CD4-positive, alpha-beta T cell treated with Interleukin-2 at 100 ng/mL for 4 hours (primary cell): Measurements from ENCODE around the gene GMNN.
"Not testable (repeated sequence)": the region's sequence is repeated elsewhere in the genome, so short reads cannot be mapped to it uniquely, and the experiment has no call there.

ENCODE experiments used
- DNase-seq: peaks from one replicate; pipeline ENCODE4 v3.0.0-alpha.2; 2020; ENCODE audit warnings: low spot score

The GMNN gene

DNA sequence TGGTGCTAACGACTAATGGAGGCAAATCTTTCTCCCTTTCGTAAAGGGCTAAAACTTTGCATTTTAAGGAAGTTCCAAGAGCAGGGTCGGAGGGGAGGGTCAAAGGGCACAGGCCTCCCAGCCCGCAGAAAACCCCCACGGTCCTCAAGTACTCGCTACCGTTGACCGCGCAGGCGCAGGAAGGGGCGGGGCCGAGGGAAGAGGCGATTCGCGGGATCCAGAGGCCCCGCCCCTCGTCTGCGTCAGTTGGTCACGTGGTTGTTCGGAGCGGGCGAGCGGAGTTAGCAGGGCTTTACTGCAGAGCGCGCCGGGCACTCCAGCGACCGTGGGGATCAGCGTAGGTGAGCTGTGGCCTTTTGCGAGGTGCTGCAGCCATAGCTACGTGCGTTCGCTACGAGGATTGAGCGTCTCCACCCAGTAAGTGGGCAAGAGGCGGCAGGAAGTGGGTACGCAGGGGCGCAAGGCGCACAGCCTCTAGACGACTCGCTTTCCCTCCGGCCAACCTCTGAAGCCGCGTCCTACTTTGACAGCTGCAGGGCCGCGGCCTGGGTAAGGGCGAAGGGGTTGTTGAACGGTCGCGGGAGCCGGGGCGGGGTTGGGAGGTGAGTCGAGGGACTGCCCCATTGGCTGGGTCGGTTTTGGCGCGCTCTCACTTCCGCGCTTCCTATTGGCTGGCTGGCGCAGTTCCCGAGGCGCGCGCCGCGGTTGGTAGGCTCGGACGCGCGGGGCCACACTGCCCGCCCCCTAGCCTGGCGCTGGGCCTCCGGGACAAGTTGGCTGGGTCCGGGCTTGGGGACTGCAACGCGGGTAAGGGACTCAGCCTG lies at the start of gene GMNN:
Gene GMNN (plus strand): TSS at position 242 of the 824 bp plus-strand sequence. CDS start 2,310 bp downstream, outside the sequence.
- DNase-seq = peak; percentile 96

DNA sequence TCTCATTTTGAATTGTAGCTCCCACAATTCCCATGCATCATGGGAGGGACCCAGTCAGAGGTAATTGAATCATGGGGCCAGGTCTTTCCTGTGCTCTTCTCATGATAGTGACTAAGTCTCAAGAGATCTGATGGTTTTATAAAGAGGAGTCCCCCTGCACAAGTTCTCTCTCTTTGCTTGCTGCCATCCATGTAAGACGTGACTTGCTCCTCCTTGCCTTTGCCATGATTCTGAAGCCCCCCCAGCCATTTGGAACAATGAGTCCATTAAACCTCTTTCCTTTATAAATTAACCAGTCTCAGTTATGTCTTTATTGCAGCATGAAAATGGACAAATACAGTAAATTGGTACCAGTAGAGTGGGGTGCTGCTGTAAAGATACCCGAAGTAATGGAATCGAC lies 44.1 kb upstream of the GMNN start:
- not testable (repeated sequence) for DNase-seq

DNA sequence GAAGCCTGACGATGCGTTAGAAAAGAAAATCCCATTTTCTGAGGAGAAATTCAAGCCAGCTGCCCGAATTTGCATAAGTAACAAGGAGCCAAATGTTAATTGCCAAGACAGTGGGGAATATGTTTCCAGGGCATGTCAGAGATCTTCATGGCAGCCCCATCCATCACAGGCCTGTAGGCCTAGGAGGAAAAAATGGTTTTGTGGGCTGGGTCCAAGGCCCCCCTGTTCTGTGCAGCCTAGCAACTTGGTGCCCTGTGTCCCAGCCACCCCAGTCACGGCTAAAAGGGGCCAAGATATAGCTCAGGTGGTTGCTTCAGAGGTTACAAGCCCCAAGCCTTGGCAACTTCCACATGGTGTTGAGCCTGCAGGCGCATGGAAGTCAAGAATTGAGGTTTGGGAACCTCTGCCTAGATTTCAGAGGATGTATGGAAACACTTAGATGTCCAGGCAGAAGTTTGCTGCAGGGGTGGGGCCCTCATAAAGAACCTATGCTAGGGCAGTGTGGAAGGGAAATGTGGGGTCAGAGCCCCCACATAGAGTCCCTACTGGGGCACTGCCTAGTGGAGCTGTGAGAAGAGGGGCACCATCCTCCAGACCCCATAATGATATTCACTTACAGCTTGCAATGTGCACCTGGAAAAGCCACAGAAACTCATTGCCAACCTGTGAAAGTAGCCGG lies 43.1 kb upstream of the GMNN start:
- not testable (repeated sequence) for DNase-seq

DNA sequence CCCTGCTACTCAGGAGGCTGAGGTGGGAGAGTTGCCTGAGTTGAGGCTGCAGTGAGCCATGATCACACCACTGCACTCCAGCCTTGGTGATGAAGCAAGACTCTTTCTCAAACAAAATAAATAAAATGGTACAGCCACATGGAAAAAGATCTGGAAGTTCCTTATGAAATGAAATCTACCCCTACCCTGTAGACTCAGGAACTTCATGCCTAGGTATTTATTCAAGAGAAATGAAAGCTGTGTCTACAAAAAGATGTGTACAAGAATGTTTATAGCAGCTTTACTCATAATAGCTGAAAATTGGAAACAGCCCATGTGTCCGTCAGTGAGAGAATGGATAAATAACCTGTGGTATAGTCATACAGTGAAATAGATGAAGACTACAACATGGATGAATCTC lies 40.6 kb upstream of the GMNN start:
- no peak for DNase-seq

DNA sequence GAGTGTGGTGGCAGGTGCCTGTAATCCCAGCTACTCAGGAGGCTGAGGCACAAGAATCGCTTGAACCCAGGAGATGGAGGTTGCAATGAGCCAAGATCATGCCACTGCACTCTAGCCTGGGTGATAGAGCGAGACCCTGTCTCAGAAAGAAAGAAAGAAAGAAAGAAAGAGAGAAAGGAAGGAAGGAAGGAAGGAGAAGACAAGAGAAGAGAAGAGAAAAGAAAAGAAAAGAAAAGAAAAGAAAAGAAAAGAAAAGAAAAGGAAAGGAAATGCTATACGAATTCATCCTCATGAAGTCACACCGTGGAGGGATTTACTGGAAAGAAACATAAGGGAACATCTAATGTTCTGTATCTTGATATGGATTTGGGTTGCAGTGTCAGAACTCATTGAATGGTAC lies 40.0 kb upstream of the GMNN start:
- not testable (repeated sequence) for DNase-seq

DNA sequence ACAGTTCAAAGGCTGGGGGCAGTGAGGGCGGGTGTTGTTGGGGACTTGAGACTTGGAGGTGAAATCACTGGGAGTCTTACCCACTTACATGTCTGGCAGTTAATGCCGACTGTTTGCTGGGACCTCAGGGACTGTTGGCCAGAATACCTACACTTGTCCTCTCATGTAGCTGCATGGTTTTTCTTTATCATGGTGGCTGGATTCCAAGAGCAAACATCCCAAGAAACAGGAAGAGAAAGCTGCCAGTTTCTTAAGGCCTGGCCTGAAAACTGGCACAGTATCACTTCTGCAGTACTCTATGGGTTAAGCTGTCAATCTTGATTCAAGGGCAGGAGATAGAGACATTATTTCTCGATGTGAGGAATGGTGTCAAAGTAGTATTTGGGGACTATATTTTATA lies 36.0 kb upstream of the GMNN start:
- DNase-seq = no peak

DNA sequence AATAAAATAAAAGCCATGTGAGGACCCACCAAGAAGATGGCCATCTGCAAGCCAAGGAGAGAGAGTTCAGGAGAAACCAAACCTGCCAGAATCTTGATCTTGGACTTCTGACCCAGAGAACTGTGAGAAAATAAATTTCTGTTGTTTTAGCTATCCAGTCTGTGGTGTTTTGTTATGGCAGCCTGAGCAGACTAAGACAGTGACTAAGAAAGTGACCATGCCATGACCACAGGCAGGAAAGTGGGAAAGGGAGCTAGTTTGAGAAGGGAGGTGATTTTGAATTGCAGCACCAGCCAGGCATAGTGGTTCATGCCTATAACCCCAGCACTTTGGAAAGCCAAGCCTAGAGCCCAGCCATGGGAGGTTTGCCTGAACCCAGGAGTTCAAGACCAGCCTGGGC lies 33.9 kb upstream of the GMNN start:
- DNase-seq = no peak

DNA sequence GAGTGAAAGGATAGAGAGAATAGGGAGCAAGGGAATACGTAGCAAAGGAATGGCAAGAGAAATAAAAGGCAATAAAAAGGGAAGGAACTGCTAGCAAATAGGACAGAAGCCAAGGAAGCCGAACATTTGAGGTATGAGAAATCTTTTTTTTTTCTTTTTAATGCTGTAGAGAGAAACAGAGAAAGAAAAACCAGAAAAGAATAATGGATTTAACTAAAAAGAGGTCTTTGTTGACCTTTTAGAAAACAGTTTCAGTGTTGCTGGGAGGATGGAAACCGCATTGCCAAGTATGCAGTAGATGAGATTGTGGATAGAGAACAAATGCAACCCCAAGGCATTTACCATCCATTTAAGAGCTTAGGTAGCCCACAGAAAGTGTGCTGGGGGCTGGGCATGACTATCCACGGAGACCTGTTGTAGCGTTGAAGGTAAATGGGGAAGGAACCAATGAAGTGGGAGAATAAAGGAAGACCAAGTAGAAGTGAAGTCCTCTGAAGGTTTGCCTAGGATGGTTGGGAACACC lies 32.5 kb upstream of the GMNN start:
- no peak for DNase-seq

DNA sequence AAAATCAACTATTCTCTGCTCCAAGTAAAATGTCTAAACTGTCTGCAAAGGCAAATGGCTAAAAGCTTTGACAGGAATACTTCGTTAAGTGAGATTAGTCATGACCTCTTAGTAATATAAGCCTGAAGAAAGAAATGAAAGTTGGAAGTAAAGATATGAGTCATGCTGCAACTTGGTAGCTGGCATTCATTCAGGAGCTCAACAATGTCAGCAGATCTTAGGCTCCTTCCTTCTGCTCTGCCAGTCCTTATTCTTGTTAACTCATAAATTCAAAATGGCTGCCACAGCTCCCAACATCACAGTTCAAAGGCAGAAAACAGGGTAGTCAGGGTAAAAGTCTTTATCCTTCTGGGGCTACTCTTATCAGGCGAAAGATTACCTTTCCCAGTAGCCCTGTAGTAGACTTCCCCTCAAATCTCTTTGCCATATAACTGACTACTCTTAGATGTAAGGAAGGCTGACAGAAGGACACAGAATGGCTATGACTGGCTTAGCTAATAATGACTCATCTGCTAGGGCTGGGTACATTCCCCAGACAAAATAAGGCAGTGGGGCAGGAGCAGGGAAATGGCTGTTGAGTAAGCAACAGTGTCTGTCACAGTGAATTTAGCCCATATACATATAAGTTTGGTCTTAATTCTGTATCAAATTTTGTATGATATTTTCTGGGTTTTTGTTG lies 31.3 kb upstream of the GMNN start:
- peak; percentile 15 for DNase-seq

DNA sequence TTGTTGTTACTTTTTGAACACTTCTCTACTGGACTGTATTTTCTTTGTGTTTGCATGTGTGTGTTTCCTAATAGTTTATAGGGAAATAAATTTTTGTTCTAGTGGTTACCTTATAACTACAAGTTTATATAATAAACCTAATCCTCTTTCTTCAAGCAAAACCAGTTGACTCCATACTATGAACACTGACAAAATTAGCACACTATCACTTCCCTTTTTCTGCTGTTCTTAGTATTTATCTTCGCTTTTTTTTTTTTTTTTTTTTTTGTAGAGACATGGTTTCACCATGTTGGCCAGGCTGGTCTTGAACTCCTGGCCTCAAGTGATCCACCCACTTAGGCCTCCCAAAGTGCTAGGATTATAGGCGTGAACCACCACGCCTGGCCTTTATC lies 30.8 kb upstream of the GMNN start:
- no peak for DNase-seq

DNA sequence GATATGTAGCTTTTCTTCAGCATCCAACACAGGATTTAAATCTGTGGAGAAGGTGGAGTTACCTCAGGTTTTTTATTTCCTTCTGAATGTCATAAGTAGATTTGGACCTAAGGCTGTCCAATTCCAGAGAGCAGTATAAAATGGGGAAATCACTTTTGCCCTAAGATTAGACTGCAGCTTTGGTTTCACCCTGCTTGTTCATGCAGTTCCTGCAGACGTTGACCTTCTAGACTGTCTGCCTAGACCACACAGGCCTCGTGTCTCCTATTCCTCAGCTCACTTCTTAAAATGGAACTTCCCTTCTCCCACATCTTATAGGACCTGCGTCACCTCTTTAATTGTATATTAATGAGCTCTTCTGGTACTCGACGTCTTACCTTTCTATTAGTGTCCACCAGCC lies 29.8 kb upstream of the GMNN start:
- DNase-seq = peak; percentile 1

DNA sequence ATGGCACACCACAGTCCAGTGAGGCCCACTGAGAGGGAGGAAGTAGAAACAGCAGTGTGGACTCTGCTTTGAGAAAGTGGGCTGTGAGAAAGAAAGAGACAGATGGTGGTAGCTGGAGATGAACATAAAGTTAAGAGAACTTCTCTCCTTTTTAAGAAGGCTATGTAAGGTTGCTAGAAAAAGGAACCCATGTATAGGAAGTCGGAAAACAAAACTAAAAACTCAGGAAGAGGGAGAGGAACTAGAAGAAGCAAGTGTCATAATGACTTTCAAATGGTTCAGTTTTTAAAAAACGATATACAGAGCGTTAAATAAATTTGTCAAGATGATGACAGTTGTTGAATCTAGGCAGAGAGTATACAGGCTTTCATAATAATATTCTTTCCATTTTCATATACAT lies 25.4 kb upstream of the GMNN start:
- DNase-seq = no peak

DNA sequence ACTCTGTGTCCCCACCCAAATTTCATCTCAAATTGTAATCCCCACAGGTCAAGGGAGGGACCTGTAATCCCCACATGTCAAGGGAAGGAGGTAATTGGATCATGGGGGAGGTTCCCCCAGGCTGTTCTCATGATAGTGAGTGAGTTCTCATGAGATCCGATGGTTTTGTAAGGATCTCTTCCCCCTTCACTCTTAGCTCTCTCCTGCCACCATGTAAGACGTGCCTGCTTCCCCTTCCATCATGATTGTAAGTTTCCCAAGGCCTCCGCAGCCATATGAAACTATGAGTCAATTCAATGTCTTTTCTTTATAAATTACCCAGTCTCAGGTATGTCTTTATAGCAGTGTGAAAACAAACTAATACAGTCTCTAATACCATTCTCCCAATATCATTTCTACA lies 23.9 kb upstream of the GMNN start:
- DNase-seq = not testable (repeated sequence)

DNA sequence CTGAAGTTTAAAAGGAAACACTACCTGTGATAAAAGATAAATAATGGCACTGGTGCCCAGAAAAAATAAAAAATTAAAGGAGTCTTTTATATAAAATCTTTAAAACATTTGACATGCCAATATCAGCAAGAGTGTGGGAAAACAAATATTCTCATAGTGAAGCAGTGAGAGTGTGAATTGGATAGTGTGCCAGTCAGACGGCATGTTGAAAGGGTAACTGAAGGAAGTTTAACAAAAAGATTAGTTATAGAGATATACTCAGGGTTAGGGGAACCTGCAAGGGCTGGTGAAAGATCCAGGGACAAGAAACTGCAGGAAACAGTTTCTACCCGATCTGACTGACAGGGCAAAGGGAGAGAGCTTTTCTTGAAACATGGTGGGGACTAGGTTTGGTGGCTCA lies 22.2 kb upstream of the GMNN start:
- no peak for DNase-seq

DNA sequence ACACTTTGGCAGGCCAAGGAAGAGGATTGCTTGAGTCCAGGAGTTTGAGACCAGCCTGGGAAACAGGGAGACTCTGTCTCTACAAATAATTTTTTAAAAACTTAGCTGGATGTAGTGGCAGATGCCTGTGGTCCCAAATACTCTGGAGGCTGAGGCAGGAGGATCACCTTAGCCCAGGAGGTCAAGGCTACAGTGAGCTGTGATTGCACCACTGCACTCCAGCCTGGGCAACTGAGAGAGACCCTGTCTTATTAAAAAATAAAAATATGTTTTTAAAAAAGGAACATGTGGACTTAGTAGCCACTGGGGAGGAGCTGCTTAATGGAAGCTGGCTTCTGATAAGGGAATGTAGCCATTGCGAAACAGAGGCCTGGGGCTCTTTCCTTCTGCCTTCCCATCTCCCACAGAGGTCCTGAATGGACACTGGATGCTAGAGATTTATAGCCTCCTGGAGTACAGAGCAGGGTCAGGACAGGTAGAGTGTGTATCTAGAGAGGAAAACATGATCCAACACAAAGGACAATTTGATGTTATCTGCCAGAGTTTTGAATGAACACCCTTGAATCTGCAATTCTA lies 21.7 kb upstream of the GMNN start:
- DNase-seq = no peak

DNA sequence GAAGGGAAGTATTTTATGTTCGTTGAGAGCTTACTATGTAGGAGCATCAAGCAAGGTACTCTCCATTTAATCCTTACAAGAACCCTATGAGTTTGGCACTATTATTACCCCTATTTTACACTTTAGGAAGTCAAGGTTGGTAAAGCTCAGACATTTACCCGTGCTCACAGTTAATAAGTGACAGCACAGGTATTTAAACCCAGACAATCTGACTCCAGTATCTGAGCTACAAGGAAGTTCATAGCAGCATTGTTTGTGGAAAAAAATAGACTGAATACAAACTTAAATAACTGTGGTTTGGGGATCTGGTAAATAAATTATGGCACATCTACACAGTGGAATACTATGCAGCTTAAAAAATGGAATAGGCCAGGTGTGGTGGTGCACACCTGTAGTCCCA lies 21.2 kb upstream of the GMNN start:
- no peak for DNase-seq

DNA sequence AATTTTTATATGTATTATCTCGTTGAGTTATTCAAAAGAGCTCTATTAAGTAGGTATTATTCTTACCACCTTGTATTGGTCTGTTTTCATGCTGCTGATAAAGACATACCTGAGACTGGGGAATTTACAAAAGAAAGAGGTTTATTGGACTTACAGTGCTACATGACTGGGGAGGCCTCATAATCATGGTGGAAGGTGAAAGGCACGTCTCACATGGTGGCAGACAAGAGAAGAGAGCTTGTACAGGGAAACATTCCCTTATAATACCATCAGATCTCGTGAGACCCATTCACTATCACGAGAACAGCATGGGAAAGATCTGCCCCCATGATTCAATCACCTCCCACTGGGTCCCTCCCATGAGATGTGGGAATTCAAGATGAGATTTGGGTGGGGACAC lies 20.4 kb upstream of the GMNN start:
- not testable (repeated sequence) for DNase-seq

DNA sequence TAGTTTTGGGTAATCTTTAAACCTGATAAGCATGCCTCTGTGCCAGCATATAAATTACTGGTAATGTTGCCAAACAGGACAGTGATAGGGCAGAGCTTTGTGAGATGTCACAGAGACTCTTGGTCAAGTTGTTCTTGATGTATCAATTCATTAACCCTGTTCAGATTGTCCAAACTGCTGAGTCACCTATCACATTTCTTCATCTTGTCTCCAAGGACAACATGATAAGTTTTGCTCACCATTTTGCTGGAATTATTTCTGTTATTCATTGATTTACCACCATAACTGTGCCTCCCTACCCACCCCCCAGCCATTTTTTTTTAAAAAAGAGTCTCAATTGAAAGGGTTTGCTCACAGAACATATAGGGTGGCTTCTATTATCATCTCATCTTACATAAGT lies 19.5 kb upstream of the GMNN start:
- DNase-seq = no peak

DNA sequence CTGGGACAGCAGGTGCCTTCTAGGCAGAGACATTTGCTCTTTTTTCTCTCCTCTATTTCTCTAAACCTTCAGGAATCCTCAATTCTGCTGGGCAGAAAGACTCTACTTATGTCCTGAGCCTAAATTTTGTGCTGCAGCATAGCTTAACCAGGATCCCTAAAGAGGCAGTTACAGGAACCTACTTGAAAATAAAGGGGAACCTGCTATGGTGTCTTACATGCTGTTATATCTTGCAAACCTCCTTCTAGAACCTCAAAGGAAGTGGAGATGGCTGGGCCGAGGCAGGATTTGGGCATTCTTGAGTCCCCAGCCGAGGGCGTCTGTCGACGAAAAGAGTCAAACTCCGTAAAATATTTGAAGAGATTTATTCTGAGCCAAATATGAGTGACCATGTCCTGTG lies 17.1 kb upstream of the GMNN start:
- no peak for DNase-seq

DNA sequence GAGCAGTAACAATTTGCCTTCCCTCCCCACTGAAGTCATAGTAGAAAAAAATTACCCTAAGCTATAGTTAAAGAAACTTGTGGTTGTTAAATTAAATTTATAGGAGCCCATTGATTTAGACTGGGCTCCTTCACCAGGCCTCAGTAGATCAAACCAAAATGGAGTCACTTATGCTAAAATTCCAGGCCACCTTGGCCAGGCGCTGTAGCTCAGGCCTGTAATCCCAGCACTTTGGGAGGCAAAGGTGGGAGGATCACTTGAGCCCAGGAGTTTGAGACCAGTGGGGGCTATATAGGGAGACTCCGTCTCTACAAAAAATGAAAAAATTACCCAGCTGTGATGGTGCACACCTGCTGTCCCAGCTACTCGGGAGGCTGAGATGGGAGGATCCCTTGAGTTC lies 15.0 kb upstream of the GMNN start:
- DNase-seq = no peak

DNA sequence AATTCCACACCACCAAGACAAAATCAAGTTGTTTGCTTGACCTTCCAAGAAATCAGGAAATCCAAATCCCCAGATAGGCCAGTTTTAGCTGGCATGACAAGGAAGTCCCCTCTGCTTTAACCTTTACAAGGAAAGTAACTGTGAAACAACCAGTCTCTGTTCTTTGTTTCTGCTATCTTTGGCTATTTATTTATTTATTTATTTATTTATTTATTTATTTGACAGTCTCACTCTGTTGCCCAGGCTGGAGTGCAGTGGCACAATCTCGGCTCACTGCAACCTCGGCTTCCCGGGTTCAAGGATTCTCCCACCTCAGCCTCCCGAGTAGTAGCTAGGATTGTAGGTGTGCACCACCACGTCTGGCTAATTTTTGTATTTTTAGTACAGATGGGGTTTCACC lies 14.5 kb upstream of the GMNN start:
- DNase-seq = no peak

DNA sequence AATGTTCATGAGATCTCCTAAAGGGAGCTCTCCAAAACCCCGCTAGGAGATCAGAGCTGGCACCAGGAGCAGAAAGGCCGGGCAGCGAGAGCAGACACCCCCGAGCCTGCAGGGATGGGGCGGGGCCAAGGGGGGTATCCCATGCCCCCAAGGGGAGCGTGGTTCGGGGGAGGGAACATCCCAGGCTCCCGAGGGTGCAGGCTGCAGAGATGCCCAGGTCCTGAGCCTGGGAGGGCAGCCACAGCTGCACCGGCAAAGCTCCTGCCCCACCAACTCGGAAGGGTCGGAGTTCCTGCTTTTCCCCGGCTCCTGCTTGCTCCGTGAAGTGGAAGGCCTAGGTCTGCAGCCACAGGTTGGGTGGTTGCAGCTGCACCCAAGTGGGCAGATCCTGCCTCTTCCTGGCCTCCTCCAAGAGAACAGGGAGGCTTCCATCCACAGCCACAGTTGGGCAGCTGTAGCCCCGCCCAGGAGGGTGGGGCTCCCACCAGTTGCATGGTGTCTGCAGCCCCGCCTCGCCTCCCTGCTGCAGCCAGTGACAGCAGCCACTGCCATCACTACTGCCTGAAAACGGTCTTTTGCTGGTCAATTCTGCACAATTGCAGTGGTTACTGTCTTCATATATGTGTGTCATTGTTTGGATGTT lies 13.4 kb upstream of the GMNN start:
- no peak for DNase-seq
